Osteoblast (primary cell): ENCODE measurements around the gene C4orf50. TPM values are rescaled to one million over a fixed set of nuclear protein-coding genes. Genes with fewer than 3 reads are reported as not detected.

Experiments used
- DNase-seq: peaks from one replicate; pipeline ENCODE4 v3.0.0; 2011; ENCODE audit warnings: low spot score, mixed read lengths; ENCODE audit not compliant: insufficient read length; ENCODE audit errors: missing footprints
- H2AFZ ChIP-seq: 2 replicates; pipeline ENCODE4 v1.6.0; 2011; ENCODE audit warnings: mild to moderate bottlenecking, low read length
- H3K27ac ChIP-seq: 2 replicates; pipeline ENCODE4 v1.5.1; 2011; ENCODE audit warnings: mild to moderate bottlenecking, low read depth, low read length, moderate library complexity
- H3K27me3 ChIP-seq: 2 replicates; pipeline ENCODE4 v1.6.0; 2012; ENCODE audit warnings: mild to moderate bottlenecking, control low read depth, inconsistent platforms, low read length, moderate library complexity; ENCODE audit not compliant: insufficient read depth
- H3K36me3 ChIP-seq: 2 replicates; pipeline ENCODE4 v1.5.1; 2011; ENCODE audit warnings: mild to moderate bottlenecking, low read length, control low read depth, moderate library complexity; ENCODE audit not compliant: insufficient read depth
- H3K4me1 ChIP-seq: 2 replicates; pipeline ENCODE4 v1.5.1; 2011; ENCODE audit warnings: mild to moderate bottlenecking, low read length, control low read depth, moderate library complexity; ENCODE audit not compliant: insufficient read depth
- H3K4me2 ChIP-seq: 2 replicates; pipeline ENCODE4 v1.6.0; 2011; ENCODE audit warnings: mild to moderate bottlenecking, low read length; ENCODE audit not compliant: insufficient read depth
- H3K4me3 ChIP-seq: fragments of 200-600 bp; sonication (generic); 3 replicates; pipeline ENCODE4 v1.5.1; 2012; ENCODE audit warnings: mild to moderate bottlenecking, low read length, inconsistent platforms; ENCODE audit not compliant: insufficient read depth
- H3K79me2 ChIP-seq: 2 replicates; pipeline ENCODE4 v1.6.0; 2012; ENCODE audit warnings: mild to moderate bottlenecking, low read length, control low read depth, inconsistent platforms; ENCODE audit not compliant: insufficient read depth
- H3K9me3 ChIP-seq: 2 replicates; pipeline ENCODE4 v1.5.1; 2011; ENCODE audit warnings: low read depth, low read length, control low read depth
- H4K20me1 ChIP-seq: 2 replicates; pipeline ENCODE4 v1.6.0; 2012; ENCODE audit warnings: mild to moderate bottlenecking, low read length, control low read depth; ENCODE audit not compliant: insufficient read depth
- total RNA-seq: library from RNA; depleted of rRNA; stranded (reverse); fragments of >200 nt; gene quantifications from 2 replicates; pipeline ENCODE4 v1.2.3, GENCODE V29; 2012
- TF ChIP-seq, protein P1 (sequence below): IDR thresholded peaks from 2 replicates; pipeline ENCODE4 v1.5.1; 2011; ENCODE audit warnings: mild to moderate bottlenecking, low read depth, low read length, moderate library complexity; ENCODE audit errors: extremely low read depth

Gene C4orf50
- total RNA-seq, 1 donor, result not detected

DNA sequence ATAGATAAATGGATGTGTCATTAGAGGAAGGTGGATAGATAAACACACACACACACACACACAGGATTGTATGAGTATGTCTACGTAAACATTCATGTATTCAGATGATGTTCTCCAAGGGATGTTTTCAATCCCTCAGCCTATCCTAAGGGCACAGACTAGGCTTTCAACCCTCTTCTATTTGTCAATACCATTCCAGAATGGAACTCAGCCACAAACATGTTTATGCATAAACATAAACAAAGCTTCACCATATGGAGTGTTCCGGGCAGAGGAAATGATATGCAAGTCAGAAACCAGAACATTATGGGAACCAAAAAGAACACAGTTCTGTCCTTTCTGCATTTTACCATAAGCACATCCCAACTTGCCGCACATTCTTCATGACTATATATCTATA lies 150.4 kb downstream of the C4orf50 start:
- DNase-seq, result no peak
- H4K20me1 ChIP-seq, result no peaks in the 10 kb centered on the region

DNA sequence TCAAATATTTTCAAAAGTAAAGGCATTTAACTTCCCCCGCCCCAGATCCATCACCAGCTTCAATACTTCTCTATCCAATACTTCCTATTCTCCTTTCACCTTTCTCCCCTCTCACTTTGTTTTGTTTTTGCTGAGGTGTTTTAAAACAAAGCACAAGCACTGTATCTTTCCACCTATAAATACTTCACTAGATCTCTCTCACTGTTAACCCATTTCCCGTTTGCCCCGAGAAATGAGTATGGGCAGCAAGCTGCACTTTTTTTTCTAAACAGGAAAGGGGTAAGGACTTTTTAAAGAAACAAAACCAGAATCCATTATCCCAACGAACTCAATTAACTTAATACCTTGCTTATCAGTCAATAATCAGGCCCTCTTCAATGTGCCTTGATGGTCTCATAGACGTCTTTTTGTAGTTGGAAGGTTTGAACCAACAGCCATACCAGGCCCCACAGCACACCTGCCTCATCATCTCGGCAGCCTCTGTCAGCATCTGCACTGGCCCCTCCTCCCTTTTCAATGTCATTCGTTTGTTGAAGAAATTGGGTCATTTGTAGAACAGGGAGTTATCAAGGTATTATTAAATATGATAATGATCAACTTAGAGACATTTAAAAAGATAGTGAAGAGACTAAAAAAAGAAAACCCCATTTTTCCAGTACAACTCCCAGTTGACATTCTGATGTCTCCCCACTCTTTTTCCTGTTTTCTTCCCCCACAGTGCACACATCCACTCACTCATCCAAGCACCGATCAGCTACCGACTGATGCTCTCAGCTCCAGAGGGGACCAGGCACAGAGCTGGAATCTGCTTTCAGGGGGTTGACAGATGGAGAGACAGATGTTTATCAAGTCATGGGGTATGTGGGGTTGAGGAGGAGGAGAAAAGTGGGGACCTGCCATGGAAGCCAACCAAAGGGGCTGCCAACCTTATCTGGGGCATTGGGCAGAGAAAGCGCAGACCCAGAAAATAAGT lies 151.1 kb downstream of the C4orf50 start:
- H3K4me2 ChIP-seq, result no peak overlapping the region
- H3K4me3 ChIP-seq, result no peak overlapping the region
- peaks cover 5% of the 10 kb centered on the region for H3K27me3 ChIP-seq
- TF ChIP-seq, protein P1, sequence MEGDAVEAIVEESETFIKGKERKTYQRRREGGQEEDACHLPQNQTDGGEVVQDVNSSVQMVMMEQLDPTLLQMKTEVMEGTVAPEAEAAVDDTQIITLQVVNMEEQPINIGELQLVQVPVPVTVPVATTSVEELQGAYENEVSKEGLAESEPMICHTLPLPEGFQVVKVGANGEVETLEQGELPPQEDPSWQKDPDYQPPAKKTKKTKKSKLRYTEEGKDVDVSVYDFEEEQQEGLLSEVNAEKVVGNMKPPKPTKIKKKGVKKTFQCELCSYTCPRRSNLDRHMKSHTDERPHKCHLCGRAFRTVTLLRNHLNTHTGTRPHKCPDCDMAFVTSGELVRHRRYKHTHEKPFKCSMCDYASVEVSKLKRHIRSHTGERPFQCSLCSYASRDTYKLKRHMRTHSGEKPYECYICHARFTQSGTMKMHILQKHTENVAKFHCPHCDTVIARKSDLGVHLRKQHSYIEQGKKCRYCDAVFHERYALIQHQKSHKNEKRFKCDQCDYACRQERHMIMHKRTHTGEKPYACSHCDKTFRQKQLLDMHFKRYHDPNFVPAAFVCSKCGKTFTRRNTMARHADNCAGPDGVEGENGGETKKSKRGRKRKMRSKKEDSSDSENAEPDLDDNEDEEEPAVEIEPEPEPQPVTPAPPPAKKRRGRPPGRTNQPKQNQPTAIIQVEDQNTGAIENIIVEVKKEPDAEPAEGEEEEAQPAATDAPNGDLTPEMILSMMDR, result no peak
- no peak for DNase-seq
- no peak overlapping the region for H2AFZ ChIP-seq
- no peaks in the 10 kb centered on the region for H3K79me2 ChIP-seq
- no peaks in the 10 kb centered on the region for H3K9me3 ChIP-seq
- H3K36me3 ChIP-seq, result no peaks in the 10 kb centered on the region
- no peak overlapping the region for H3K27ac ChIP-seq
- H4K20me1 ChIP-seq, result no peaks in the 10 kb centered on the region
- peaks cover 7% of the 10 kb centered on the region for H3K4me1 ChIP-seq

More for the DNA sequence above, 150.4 kb downstream of the C4orf50 start:
- no peaks in the 10 kb centered on the region for H3K9me3 ChIP-seq
- H3K4me3 ChIP-seq, result no peak overlapping the region
- no peak overlapping the region for H2AFZ ChIP-seq
- TF ChIP-seq, protein P1, result no peak
- H3K27me3 ChIP-seq, result peaks cover 2% of the 10 kb centered on the region
- H3K27ac ChIP-seq, result no peak overlapping the region
- H3K79me2 ChIP-seq, result no peaks in the 10 kb centered on the region
- no peak overlapping the region for H3K4me2 ChIP-seq
- no peaks in the 10 kb centered on the region for H3K36me3 ChIP-seq
- peaks cover 7% of the 10 kb centered on the region for H3K4me1 ChIP-seq

DNA sequence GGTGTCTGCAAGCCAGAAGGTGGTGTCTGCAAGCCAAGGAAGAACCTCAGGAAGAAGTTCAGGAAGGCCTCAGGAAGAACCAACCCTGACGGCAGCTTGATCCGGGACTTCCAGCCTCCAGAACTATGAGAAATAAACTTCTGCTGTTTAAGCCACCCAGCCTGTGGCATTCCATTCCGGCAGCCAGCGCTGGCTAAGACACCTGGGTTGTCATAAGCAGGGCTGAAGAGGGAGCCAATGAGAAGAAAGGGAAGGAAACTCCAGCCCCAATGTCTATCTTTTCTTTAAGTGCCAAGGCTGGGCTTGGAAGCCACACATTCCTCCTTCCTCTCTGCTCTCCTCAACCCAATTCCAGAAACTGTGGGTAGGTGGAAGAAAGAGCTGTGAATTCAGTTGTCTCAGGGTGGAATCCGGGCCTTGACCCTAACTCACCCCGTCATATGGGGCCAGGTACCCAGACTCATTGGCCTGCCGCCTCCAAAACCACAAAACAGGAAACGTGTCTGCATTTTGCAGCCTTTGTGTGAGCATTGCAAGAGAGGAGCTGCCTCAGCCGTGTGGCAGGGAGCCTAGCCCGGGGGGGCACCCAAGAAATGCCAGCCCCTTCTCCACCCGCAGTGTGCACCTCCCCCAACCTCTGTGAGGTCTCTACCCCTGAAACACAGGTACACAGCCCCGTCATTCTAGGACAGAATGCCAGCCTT lies 152.2 kb downstream of the C4orf50 start:
- H3K9me3 ChIP-seq, result no peaks in the 10 kb centered on the region
- H3K4me2 ChIP-seq, result no peak overlapping the region
- H3K4me3 ChIP-seq, result no peak overlapping the region
- TF ChIP-seq, protein P1, result no peak
- no peaks in the 10 kb centered on the region for H3K79me2 ChIP-seq
- no peaks in the 10 kb centered on the region for H3K36me3 ChIP-seq
- no peak for DNase-seq
- peaks cover 7% of the 10 kb centered on the region for H3K4me1 ChIP-seq
- no peaks in the 10 kb centered on the region for H4K20me1 ChIP-seq
- H3K27ac ChIP-seq, result no peak overlapping the region
- peaks cover 13% of the 10 kb centered on the region for H3K27me3 ChIP-seq
- no peak overlapping the region for H2AFZ ChIP-seq
